GM12872 (cell line): ENCODE data around the gene KLF16.

Experiments
- TF ChIP-seq, protein P1 (sequence below): IDR thresholded peaks from 3 replicates; pipeline ENCODE4 v1.5.1; 2011; ENCODE audit warnings: low read depth, mild to moderate bottlenecking, low read length, moderate library complexity; ENCODE audit not compliant: insufficient read depth

Gene KLF16

DNA sequence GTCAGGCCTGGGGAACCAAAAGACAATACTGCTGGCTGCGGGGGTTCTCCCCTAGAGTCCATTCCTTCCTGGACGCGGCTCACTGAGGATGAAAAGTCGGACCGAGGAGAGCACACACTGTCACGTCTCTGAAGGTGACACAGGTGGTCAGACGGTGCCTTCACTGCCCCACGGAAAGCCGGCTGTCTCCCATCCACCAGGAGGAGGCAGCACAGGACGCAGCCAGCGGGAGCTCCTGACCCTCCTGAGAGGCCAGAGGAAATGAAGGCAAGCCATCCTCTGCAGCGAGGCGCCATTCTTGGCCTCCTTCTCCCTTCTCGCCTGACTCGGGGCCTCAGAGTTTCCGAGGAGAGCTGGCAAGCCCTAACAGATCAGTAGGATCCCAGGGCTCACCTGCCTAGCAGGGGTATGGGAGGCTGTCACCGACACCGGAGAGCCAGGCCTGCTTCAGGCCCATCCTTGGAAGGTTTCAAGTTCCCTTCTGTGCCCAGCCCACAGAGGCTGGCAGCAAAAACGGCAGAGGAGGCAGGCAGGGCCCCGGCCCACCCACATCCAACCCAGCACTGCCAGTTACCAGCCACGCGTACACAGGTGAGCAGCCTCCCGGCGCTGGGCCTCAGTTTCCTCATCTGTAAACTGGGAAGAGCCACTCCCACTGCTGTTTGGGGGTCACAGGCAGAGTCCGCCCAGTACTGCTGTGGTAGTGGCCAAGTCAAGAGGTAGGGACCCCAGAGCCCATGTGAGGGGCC, 19.6 kb downstream of the KLF16 start:
- TF ChIP-seq, protein P1, sequence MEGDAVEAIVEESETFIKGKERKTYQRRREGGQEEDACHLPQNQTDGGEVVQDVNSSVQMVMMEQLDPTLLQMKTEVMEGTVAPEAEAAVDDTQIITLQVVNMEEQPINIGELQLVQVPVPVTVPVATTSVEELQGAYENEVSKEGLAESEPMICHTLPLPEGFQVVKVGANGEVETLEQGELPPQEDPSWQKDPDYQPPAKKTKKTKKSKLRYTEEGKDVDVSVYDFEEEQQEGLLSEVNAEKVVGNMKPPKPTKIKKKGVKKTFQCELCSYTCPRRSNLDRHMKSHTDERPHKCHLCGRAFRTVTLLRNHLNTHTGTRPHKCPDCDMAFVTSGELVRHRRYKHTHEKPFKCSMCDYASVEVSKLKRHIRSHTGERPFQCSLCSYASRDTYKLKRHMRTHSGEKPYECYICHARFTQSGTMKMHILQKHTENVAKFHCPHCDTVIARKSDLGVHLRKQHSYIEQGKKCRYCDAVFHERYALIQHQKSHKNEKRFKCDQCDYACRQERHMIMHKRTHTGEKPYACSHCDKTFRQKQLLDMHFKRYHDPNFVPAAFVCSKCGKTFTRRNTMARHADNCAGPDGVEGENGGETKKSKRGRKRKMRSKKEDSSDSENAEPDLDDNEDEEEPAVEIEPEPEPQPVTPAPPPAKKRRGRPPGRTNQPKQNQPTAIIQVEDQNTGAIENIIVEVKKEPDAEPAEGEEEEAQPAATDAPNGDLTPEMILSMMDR: no peak

DNA sequence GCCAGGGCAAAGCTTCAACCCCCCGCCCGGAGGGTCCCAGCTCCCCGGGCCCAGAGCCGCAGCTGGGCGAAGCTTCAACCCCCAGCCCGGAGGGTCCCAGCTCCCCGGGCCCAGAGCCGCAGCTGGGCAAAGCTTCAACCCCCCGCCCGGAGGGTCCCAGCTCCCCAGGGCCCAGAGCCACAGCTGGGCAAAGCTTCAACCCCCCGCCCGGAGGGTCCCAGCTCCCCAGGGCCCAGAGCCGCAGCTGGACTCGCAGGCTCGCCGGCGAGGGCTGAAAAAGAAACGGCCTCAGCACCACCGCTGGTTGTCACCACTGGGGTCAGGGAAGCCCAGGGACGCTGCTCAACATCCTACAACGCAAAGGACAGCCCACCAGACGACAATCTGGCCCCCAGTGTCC, 20.3 kb downstream of the KLF16 start:
- TF ChIP-seq, protein P1: no peak

- TF ChIP-seq, protein P1: no peak
These were observed 22.0 kb downstream of the KLF16 start for GRCh38 chr19:1841209-1841924.

DNA sequence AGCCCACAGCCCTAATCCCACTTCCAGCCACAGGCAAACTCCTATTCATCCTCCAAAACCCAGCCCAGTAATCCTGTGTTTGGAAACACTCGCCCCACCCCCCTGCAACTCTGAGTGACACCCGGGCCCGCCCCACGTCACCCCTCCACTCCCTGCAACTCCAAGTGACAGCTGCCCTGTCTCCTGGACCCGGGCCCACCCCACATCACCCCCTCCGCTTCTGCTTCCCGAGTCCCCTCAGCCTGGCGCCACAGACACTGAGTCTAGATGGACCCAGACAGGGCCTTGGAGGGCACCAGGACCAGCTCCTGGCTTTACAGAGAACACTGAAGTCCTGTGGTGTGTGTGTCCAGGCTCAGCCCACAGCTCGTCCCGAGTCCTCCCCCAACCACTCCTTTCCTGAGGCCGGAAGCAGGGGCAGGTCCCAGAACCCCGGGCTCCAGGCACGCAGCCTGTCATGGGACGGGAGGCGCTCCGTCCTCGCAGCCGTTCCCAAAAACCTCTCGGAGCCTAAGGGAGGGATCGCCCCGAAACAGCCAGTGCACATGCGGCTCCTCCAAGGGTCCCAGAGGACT, 22.8 kb downstream of the KLF16 start:
- TF ChIP-seq, protein P1: no peak

GRCh38 chr19:1839658-1840540, 23.5 kb downstream of the KLF16 start:
- TF ChIP-seq, protein P1: no peak

DNA sequence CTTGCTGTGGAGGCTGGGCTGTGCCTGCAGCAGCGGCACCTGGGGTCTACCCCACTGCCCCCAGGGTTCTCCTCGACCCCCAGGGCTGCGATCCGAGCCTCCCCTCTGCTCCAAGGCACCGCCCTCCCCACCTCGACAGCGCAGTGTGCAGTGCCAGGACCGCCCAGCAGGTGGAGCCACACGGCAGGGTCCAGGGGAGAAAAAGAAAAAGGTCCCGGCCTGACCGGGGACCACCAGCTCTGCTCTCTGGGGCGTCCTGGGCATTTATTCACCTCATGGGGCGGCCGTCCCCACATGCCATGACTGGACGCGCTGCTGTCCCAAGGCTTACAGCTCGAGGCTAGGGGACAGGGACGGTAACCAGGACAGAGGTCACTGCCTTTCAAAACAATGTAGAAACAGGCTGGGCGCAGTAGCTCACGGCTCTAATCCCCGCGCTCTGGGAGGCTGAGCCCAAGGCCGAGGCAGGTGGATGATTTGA, 25.7 kb downstream of the KLF16 start:
- TF ChIP-seq, protein P1: peak; percentile 93

DNA sequence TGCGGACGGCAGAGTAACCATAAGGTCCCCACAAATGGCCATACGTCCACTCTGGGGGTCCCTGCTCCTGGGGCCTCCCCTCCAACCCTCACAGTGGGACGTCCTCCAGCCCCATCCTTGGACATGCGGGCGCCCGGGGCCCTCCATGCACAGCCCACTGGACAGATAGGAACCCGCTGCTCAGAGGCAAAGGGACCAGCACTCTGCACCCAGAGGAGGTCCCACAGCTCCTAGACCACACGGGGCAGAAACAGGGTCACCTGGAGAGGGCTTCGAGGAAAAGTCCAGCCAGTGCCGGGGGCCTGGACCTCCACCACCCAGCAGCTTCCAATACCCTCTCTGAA, 26.2 kb downstream of the KLF16 start:
- TF ChIP-seq, protein P1: no peak
